Stimulated activated CD8-positive, alpha-beta memory T cell treated with anti-CD3 and anti-CD28 coated beads, Interleukin-15, amount 100 ng/mL, for 1 hour (primary cell): Measurements from ENCODE around the gene GPX6.
"Not testable (repeated sequence)": the region's sequence is repeated elsewhere in the genome, so short reads cannot be mapped to it uniquely, and the experiment has no call there.

ENCODE experiments used
- DNase-seq: peaks from one replicate; pipeline ENCODE4 v3.0.0-alpha.2; 2020; ENCODE audit warnings: low read depth

GPX6 gene

DNA sequence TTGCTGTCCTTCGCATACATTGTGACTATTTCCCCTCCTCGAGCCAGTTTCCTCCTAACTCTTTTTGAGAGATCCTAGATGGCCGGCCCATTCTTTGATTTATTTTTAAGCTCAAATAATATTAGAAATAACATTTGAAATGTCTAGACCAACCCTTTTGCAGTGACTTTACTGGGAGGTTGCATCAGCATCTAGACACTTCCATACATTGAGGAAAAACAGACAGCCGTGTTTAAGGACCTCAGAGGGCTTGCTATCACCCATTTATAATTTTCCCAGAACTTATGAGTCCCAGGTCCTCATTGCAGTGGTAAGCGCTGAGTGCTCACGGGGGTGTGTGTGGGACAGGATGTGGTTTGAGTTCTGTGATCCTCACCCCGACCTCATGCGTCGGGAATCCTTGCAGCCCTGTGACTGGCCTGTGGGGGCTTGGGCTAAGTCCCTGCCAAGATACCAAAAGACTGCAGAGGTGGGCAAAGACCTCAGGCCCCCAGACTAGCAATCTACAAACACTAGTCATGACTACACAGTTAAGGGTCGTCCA lies 10.0 kb upstream of the GPX6 start, which contains the start of gene GPX5:
TSS of gene GPX5 (plus strand) at position 386 of the 544 bp plus-strand sequence. CDS start at position 519, 133 bp downstream.
- no peak for DNase-seq

DNA sequence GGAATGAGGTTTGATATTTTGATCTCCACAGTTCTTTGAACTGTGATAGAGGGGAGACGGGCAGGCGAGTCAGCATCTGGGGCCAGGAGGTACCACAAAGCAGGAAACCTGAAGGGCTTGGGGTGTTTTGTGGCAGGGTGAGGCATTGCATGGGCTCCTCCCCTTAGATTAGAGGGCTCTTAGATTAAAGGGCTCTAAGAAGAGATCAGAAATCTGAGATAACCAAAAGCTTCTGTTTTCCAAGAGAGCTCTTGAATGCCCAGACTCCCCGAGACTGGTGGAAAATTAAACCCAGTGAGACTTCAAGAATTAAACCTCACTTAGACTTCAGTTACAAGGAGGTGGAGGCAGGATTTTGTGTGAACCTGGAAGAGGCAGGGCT lies 7.6 kb upstream of the GPX6 start:
- DNase-seq = no peak

DNA sequence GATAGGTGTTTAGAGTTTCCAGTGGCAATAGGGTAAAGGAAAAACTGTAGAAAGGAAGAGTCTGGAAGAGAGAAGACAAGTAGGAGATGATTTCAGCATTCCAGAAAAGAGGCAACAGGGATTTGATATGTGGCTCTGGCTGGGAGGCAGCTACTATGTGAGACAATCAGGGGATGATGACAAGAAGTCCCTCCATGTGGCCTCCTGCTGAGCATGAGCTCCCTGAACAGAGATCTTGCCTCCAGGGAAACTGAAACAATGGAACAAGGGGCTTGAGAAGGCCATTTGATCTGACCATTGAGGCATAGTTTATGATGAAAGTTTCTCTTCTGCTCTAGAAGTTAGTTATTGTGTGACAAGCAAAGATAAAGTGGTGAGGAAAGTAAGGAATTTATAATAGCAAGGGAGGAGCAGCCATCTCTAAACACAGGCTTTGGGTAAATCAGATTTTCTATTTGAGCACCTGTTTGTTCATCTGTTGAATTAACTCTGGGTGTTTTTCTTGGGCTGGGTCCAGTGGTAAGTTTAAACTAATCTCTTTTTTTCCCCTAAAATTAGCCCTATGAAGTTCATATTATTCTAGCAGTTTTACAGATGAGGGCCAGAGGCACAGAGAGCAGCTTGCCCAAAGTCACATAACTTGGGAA lies 7.1 kb upstream of the GPX6 start:
- DNase-seq = no peak

- no peak for DNase-seq
These were observed 2.4 kb upstream of the GPX6 start for GRCh38 chr6:28517964-28518363.

DNA sequence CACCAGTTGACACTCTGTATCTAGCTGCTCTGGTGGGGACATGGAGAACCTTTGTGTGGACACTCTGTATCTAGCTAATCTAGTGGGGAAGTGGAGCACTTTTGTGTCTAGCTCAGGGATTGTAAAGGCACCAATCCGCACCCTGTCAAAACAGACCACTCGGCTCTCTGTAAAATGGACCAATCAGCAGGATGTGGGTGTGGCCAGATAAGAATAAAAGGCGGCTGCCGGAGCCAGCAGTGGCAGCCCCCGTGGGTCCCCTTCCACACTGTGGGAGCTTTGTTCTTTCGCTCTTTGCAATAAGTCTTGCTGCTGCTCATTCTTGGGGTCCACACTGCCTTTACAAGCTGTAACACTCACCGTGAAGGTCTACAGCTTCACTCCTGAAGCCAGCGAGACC lies 3.2 kb downstream of the GPX6 start:
- DNase-seq = not testable (repeated sequence)

DNA sequence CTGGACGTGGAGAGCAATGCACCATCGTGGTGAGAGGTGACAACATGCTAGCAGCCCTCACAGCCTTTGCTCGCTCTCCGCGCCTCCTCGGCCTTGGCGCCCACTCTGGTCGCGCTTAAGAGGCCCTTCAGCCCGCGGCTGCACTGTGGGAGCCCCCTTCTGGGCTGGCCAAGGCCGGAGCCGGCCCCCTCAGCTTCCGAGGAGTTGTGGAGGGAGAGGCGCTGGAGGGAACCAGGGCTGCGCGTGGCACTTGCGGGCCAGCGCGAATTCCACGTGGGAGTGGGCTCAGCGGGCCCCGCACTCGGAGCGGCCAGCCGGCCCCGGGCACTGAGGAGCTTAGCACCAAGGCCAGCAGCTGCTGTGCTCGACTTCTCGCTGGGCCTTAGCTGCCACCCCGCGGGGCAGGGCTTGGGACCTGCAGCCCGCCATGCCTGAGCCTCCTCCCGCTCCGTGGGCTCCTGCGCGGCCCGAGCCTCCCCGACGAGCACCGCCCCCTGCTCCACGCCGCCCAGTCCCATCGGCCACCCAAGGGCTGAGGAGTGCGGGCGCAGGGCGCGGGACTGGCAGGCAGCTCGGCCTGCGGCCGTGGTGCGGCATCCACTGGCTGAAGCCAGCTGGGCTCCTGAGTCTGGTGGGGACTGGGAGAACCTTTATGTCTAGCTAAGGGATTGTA lies 3.8 kb downstream of the GPX6 start:
- no peak for DNase-seq

DNA sequence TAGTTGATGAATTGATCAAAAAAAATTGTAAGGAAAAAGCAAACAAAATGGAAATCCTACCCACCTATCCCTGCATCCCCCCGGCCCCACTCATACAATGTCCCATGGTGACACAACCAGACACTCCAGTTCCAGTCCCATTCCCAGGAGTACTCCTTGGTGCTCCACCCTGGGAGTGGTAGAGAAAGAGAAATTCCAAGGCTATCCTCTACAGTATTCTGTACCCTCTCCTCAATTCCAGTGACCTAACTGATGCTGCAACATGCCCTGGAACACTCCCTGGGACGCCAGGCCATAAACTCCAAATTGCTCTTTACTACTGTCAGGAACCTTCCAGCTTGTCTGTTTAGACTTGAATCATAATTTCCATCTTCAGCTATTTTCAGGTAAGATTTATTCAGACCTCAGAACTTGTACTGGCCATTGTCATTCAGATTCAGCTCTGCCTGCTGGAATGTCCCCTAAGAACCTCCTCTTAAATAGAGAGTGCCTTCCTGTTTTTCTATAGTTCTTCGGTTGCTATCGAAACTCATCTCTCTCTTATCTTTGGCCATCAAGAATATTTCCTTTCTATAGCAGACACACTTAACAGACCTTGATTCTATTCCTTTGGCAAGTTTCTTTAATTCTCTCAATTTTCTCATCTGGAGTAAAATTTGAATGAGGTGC lies 8.7 kb downstream of the GPX6 start:
- DNase-seq = no peak

GRCh38 chr6:28505733-28506132 lies 9.9 kb downstream of the GPX6 start:
- DNase-seq = no peak

DNA sequence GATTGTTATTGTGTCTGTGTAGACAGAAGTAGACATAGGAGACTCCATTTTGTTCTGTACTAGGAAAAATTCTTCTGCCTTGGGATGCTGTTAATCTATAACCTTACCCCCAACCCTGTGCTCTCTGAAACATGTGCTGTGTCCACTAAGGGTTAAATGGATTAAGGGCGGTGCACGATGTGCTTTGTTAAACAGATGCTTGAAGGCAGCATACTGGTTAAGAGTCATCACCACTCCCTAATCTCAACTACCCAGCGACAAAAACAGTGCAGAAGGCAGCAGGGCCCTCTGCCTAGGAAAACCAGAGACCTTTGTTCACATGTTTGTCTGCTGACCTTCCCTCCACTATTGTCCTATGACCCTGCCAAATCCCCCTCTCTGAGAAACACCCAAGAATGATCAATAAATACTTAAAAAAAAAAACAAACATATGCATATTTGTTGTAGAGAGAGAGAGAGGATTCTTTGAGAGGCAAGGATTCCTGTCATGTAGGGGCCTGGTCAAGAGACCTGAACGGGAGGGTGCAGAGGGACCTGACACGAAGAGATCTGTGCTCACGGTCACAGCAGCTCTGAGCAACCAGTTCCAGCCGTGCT lies 12.8 kb downstream of the GPX6 start:
- DNase-seq = not testable (repeated sequence)

DNA sequence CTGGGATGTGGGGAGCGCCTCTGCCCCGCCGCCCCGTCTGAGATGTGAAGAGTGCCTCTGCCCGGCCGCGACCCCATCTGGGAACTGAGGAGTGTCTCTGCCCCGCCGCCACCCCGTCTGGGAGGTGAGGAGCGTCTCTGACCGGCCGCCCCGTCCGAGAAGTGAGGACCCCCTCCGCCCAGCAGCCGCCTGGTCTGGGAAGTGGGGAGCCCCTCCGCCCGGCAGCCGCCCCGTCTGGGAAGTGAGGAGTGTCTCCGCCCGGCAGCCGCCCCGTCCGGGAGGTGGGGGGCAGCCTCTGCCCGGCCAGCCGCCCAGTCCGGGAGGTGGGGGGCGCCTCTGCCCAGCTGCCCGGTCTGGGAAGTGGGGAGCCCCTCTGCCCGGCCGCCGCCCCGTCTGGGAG lies 13.5 kb downstream of the GPX6 start:
- not testable (repeated sequence) for DNase-seq

- no peak for DNase-seq
These were observed 14.3 kb downstream of the GPX6 start for GRCh38 chr6:28501259-28501658.

- no peak for DNase-seq
These were observed 17.7 kb downstream of the GPX6 start for GRCh38 chr6:28497893-28498292.

DNA sequence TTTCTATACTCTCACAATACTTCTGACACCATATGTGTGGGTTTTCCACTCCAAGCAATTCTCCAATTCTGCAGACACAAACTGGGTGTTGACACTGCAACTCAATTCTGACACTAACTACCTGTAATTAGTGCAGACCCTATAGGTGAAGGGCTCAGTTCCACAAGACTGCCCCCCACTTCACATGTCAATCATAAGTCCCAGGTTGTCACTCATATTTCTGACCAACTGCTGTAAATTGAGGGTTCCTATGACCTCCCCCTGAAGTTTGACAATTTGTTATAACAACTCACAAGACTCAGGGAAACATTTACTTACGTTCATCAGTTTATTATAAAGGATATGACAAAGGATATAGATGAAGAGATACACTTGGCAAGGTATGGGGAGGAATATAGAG lies 18.3 kb downstream of the GPX6 start:
- no peak for DNase-seq

- no peak for DNase-seq
These were observed 19.4 kb downstream of the GPX6 start for GRCh38 chr6:28496099-28496779.

- no peak for DNase-seq
These were observed 23.6 kb downstream of the GPX6 start for GRCh38 chr6:28491984-28492317.

DNA sequence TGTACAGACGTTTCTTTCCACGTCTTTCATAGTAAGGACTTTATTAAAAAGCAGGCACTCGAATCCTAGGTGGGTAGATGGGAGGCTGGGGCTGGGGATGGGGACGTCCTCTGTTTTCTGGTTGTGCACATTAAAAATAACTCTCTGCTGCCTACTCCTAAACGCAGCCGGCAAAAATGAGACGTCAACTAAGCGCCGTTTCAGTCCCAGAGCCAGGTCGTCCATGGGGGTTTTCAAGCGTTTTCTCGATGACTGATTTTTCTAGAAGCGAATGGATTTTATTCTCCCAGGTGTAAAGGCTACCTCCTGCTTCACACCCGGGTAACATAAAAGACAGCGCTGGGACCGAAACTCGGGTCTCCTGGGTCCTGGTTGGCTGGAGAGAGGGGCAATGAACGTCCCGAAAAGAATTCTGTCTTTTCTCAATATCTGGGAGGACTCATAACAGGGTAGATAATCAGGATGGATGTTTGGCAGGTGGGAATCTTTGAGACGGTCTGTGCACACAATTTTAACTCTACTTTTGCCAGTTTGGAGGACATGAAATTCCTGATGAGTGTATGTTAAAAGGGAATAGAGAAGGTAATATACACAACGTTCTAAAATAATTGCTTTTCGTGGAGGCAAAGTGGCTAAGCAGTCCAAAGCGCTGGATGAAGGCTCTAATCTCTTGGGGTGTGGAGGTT lies 25.2 kb downstream of the GPX6 start:
- DNase-seq = no peak

DNA sequence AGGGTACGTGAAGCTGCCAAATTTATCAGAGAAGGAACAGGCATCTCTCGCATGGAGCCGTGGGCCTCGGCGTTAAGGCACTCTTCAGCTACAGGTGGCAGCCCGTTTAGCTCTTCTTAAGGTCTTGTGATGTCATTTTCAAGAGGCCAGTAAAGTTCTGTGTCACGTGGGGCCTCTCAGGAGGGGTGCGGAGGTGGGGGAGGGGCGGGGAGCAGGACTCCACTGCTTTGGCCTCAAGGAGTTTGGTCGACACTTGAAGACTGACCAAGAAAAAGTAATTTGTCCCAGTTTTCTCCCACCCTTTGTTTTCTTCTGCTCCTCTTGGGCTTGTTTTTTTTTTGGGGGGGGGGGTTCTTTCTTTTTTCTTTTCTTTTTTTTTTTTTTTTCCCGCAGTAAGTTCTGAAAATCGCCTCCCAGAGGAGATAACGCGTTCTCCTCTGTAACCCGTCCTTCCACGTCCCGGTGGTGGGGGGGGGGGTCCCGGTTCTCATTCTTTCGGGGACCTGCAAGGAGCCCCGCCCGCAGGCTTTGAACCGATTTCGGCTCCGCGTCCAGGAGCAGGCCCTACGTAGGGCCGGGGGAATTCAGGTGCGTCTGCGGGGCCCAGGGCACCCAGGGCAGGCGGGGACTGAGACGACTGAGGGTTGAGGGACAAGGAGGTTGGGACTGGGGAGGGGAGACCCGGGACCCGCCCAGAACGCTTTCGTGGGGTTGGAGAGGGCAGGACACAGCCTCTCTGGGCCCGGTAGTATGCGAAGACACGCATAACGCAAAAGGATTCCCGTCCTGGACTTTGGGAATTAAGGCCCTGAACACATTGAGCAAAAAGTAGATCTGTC lies 26.0 kb downstream of the GPX6 start:
- no peak for DNase-seq

DNA sequence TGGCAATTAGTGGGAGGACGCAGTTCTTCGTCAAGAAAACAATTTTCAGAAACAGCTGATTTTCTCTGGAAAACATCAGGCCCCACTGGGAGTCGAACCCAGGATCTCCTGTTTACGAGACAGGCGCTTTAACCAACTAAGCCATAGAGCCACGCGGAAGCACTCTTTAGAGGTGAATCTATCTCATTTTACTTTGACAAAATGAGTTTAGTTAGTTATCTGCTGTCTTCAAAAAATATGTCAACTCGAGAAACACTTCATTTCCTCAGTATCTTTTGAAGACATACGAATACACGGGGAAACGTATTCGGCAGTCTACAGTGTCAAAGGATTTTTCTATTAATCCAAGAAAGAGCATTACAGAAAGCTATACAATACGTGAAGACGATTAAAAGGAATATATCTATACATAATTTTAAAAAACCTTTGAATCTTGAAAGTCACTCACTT lies 26.7 kb downstream of the GPX6 start:
- no peak for DNase-seq

DNA sequence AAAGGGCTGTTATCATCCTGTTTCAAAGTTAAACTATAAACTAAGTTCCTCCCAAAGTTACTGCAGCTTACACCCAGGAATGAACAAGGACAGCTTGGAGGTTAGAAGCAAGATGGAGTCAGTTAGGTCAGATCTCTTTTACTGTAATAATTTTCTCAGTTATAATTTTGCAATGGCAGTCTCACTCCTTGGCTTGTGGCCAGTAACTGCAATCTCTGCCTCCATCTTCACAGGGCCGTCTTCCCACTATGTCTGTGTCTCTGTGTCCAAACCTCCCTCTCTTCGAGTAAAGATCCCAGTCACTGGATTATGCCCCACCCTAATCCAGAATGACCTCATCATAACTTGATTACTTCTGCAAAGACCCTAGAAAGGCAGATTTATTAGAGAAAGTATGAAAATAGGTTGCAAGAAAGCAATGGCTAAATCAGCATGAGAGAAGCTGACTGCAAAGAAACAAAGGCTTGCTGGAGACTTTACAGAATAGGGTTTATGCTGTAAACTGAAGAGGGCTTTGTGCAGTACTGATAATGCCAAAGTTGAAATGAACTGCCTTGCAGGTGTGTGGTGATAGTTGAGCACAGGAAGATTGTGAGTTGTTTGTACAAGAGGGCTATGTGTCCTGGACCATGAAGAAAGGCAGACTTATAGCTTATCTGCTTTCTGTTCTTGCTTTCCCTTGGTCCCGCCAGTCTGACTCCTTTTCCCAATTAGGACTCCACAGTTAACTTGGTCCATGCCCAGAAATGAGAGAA lies 28.4 kb downstream of the GPX6 start:
- no peak for DNase-seq

DNA sequence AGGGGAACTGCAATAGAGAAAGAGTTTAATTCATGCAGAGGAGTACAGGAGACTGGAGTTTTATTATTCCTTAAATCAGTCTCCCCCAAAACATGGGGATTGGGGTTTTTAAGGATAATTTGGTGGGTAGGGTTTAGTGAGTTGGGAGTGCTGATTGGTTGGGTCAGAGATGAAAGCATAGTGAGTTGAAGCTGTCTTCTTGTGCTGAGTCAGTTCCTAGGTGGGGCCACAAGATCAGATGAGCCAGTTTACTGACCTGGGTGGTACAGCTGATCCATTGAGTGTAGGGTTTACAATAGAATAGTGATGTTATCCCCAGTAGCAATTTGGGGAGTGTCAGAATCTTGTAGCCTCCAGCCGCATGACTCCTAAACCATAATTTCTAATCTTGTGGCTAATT lies 29.1 kb downstream of the GPX6 start:
- no peak for DNase-seq
